DOHH2 (cell line): ENCODE results near the gene GABRB1.
"Not testable (repeated sequence)": the region's sequence is repeated elsewhere in the genome, so short reads cannot be mapped to it uniquely, and the experiment has no call there.

Experiments used
- H3F3A ChIP-seq: fragments of 200-600 bp; sonication (generic), shearing (Covaris generic); 2 replicates; pipeline ENCODE4 v1.6.0; 2016; ENCODE audit warnings: antibody characterized with exemption, mild to moderate bottlenecking; ENCODE audit not compliant: control insufficient read depth, insufficient read depth
- H3K27ac ChIP-seq: fragments of 200-600 bp; sonication (generic); 2 replicates; pipeline ENCODE4 v1.5.1; 2014; ENCODE audit warnings: low read depth, mild to moderate bottlenecking, low read length, moderate library complexity
- H3K27me3 ChIP-seq: fragments of 200-600 bp; sonication (generic); 2 replicates; pipeline ENCODE4 v1.6.1; 2014; ENCODE audit warnings: mild to moderate bottlenecking, low read length, mixed read lengths; ENCODE audit not compliant: control insufficient read depth
- H3K36me3 ChIP-seq: fragments of 200-600 bp; sonication (generic); 2 replicates; pipeline ENCODE4 v1.6.1; 2014; ENCODE audit warnings: mild to moderate bottlenecking, low read length, moderate library complexity, mixed read lengths; ENCODE audit not compliant: control insufficient read depth
- H3K4me1 ChIP-seq: fragments of 200-600 bp; sonication (generic); 2 replicates; pipeline ENCODE4 v1.6.1; 2014; ENCODE audit warnings: mild to moderate bottlenecking, low read length, mixed read lengths; ENCODE audit not compliant: control insufficient read depth
- H3K4me2 ChIP-seq: fragments of 200-600 bp; sonication (generic); 2 replicates; pipeline ENCODE4 v1.6.0; 2014; ENCODE audit warnings: mild to moderate bottlenecking, low read length, moderate library complexity
- H3K4me3 ChIP-seq: fragments of 200-600 bp; sonication (generic); 2 replicates; pipeline ENCODE4 v1.5.1; 2014; ENCODE audit warnings: mild to moderate bottlenecking, low read length, mixed read lengths
- H3K79me2 ChIP-seq: fragments of 200-600 bp; sonication (generic); 2 replicates; pipeline ENCODE4 v1.6.1; 2014; ENCODE audit warnings: mild to moderate bottlenecking, low read length, mixed read lengths; ENCODE audit not compliant: control insufficient read depth
- H3K9me2 ChIP-seq: fragments of 200-600 bp; sonication (generic); replicated peaks from 2 replicates; pipeline ENCODE4 v1.6.1; 2014; ENCODE audit warnings: mild to moderate bottlenecking, low read length, mixed read lengths; ENCODE audit not compliant: control insufficient read depth
- H3K9me3 ChIP-seq: fragments of 200-600 bp; sonication (generic); 2 replicates; pipeline ENCODE4 v1.6.1; 2014; ENCODE audit warnings: antibody characterized with exemption, low read length, mixed read lengths; ENCODE audit not compliant: control insufficient read depth, insufficient read depth
- H4K20me1 ChIP-seq: fragments of 200-600 bp; sonication (generic); 2 replicates; pipeline ENCODE4 v1.6.0; 2014; ENCODE audit warnings: low read depth, mild to moderate bottlenecking, antibody characterized with exemption, low read length, moderate library complexity; ENCODE audit not compliant: control insufficient read depth, insufficient read depth
- EZH2phosphoT487 ChIP-seq: fragments of 200-600 bp; sonication (generic); IDR thresholded peaks from 2 replicates; pipeline ENCODE4 v1.6.1; 2017; ENCODE audit warnings: borderline replicate concordance, mild to moderate bottlenecking, antibody characterized with exemption, low read length, moderate library complexity, mixed read lengths
- TF ChIP-seq, protein P1 (sequence below): fragments of 200-600 bp; sonication (generic); IDR thresholded peaks from one replicate; pipeline ENCODE4 v1.5.1; 2014; ENCODE audit warnings: antibody characterized with exemption, mild to moderate bottlenecking, low read depth, low read length; ENCODE audit not compliant: poor library complexity, severe bottlenecking

Gene GABRB1

DNA sequence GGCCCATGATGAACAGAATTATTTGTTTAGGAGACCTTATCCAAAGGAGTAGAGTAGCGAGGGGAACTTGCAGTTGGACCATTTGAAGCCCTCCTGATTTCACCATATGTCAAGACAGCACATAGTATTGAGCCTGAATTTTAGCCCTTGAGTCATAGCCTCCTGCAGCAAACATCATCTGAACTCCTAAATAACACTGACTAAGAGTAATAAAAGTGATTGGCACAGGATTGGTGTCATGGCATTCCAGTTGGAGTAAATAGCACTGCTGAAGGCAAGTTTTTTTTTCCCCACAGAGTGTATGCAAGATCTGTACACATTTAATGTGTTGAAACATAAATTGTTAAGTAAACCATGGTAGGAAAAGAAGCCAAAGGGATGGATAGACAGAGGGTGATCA is 343.1 kb downstream of the GABRB1 start:
- no peaks in the 10 kb centered on the region for H3K79me2 ChIP-seq
- H3F3A ChIP-seq, result no peaks in the 10 kb centered on the region
- no peak for TF ChIP-seq EZH2phosphoT487
- TF ChIP-seq, protein P1, sequence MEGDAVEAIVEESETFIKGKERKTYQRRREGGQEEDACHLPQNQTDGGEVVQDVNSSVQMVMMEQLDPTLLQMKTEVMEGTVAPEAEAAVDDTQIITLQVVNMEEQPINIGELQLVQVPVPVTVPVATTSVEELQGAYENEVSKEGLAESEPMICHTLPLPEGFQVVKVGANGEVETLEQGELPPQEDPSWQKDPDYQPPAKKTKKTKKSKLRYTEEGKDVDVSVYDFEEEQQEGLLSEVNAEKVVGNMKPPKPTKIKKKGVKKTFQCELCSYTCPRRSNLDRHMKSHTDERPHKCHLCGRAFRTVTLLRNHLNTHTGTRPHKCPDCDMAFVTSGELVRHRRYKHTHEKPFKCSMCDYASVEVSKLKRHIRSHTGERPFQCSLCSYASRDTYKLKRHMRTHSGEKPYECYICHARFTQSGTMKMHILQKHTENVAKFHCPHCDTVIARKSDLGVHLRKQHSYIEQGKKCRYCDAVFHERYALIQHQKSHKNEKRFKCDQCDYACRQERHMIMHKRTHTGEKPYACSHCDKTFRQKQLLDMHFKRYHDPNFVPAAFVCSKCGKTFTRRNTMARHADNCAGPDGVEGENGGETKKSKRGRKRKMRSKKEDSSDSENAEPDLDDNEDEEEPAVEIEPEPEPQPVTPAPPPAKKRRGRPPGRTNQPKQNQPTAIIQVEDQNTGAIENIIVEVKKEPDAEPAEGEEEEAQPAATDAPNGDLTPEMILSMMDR, result no peak
- no peaks in the 10 kb centered on the region for H3K9me2 ChIP-seq
- H3K36me3 ChIP-seq, result no peaks in the 10 kb centered on the region
- H3K4me3 ChIP-seq, result no peak overlapping the region
- H3K4me2 ChIP-seq, result no peak overlapping the region
- no peaks in the 10 kb centered on the region for H4K20me1 ChIP-seq
- no peak overlapping the region for H3K27ac ChIP-seq
- H3K9me3 ChIP-seq, result no peaks in the 10 kb centered on the region
- H3K27me3 ChIP-seq, result no peaks in the 10 kb centered on the region; the same call in 1 of the 2 replicates
- H3K4me1 ChIP-seq, result no peaks in the 10 kb centered on the region

DNA sequence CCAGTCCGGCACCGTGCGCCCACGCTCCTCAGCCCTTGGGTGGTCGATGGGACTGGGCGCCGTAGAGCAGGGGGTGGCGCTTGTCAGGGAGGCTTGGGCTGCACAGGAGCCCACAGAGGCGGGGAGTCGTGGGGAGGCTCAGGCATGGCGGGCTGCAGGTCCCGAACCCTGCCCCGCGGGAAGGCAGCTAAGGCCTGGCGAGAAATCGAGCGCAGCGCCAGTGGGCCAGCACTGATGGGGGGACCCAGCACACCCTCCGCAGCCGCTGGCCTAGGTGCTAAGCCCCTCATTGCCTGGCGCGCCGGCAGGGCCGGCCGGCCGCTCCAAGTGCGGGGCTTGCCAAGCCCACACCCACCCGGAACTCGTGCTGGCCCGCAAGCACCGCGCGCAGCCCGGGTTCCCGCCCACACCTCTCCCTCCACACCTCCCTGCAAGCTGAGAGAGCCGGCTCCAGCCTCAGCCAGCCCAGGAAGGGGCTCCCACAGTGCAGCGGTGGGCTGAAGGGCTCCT is 346.7 kb downstream of the GABRB1 start:
- not testable (repeated sequence) for H3K27ac ChIP-seq, H4K20me1 ChIP-seq, H3K4me3 ChIP-seq, H3F3A ChIP-seq, H3K27me3 ChIP-seq, H3K79me2 ChIP-seq, H3K9me3 ChIP-seq, H3K36me3 ChIP-seq, H3K9me2 ChIP-seq, H3K4me2 ChIP-seq, H3K4me1 ChIP-seq

DNA sequence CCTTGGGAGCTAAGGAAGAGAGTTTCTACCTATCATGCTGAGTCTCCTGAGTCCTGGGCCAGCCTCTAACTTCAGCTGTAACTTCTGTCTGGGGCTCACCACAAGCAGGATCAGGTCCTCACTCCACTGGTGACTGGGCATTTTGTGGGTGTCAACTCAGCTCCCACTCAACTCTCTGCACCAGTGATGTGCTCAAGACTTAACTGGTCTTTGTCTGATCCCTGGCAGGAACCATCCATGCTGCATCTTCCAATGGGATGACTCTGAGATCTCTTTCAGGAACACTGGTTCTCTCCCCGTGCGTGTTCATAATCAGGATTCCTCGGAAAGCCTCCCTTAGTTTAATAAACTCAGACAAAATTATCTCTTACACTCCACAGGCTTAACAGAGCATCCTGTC is 349.8 kb downstream of the GABRB1 start:
- Histone ChIP-seq H3K27ac (no peak overlapping the region), H3K79me2 (no peaks in the 10 kb centered on the region), H3K27me3 (no peaks in the 10 kb centered on the region), H3F3A (no peaks in the 10 kb centered on the region), H3K9me3 (no peaks in the 10 kb centered on the region), H3K4me1 (no peaks in the 10 kb centered on the region), H3K4me3 (no peak overlapping the region), H3K36me3 (no peaks in the 10 kb centered on the region), H3K4me2 (no peak overlapping the region), H4K20me1 (no peaks in the 10 kb centered on the region), H3K9me2 (no peaks in the 10 kb centered on the region)
- TF ChIP-seq, protein P1, result no peak
- no peak for TF ChIP-seq EZH2phosphoT487

DNA sequence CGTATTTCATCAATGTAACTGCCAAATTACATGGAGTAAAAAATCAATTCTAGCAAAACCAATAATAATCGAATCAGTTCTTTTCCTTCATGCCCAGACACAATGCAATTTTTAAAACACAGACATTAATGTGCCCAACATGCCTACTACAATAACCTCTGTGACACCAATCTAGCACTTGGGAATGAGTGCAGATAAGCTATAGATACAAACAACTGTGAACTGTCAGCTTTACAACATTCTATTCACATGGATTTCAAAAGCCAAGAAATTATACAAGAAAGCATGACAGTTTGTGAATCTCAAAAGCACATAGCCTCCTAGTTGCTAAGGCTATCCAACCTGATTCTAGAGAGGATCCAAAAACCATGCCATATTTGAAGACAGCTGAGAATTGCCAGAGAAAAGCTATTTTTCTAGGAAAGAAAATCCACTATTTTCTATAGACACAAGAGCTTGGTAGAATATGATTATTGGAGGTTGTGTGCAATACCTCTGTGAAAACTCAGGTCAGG is 351.5 kb downstream of the GABRB1 start:
- Histone ChIP-seq H3K9me3 (no peaks in the 10 kb centered on the region), H3K4me2 (no peak overlapping the region), H3K79me2 (no peaks in the 10 kb centered on the region), H3K27ac (no peak overlapping the region), H3K9me2 (no peaks in the 10 kb centered on the region), H3F3A (no peaks in the 10 kb centered on the region), H3K4me3 (no peak overlapping the region), H3K36me3 (no peaks in the 10 kb centered on the region), H3K4me1 (no peaks in the 10 kb centered on the region), H3K27me3 (no peaks in the 10 kb centered on the region), H4K20me1 (no peaks in the 10 kb centered on the region)
- TF ChIP-seq, protein P1, result no peak
- no peak for TF ChIP-seq EZH2phosphoT487
